ENCODE results near the gene AQP9. TPM values are rescaled to one million over a fixed set of nuclear protein-coding genes. Genes with fewer than 3 reads are reported as not detected.

AQP9 gene
- total RNA-seq, 6 experiments from 2014 or later, result 72.9 to 350 (median 156) TPM

- intact Hi-C loops (cut with DNase I), result loop anchor here in 1 of 2 donors (10.0 kb wide), 1 partner anchor 60 kb away; no protein-coding TSS in a partner anchor
- 19% methylated on average over 3 of the region's 3 CpGs for WGBS (ENCODE audit: insufficient coverage, low coverage, low lambda C conversion rate, missing lambda C conversion rate)
- H3K9me3 ChIP-seq, result no peaks in the 10 kb centered on the region
- DNase-seq (no peak), ATAC-seq (peak in 2 of 4 donors; percentile 8 to 17)
- no peaks in the 10 kb centered on the region for H3K36me3 ChIP-seq
- no peak overlapping the region for H3K4me3 ChIP-seq
- peak overlapping the region in 1 of 3 donors; percentile 4 for H3K27ac ChIP-seq
- no peak for TF ChIP-seq POLR2A (IDR thresholded peaks at IDR 0.05)
- TF ChIP-seq CTCF (IDR thresholded peaks at IDR 0.05), result no peak
- peaks cover 0 to 52% (median 23%) of the 10 kb centered on the region in 4 donors for H3K4me1 ChIP-seq
- no peaks in the 10 kb centered on the region for H3K27me3 ChIP-seq
These were observed 23.8 kb upstream of the AQP9 start for GRCh38 chr15:58114388-58114787.

DNA sequence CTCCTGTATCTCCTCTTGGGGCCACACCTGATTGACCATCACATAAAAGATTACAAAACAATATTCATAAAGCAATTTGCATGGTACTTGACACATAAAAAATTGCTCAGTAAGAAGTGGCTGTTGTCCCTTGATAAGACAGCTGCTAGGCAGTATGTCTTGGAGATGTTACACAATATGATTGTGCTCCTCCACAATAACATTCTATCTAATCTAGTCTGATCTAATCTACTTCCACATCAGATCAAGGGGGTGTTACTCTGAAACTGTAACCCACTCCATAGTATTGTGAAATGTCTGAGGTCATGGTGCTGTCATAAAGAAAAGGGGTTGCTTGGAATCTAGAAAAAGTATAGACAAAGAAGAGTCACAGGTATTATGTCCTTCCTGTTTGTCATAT lies 23.4 kb upstream of the AQP9 start:
- intact Hi-C loops (cut with DNase I), result loop anchor here in 1 of 2 donors (10.0 kb wide), 1 partner anchor 60 kb away; no protein-coding TSS in a partner anchor
- no peaks in the 10 kb centered on the region for H3K27me3 ChIP-seq
- H3K4me3 ChIP-seq, result no peak overlapping the region
- H3K9me3 ChIP-seq, result no peaks in the 10 kb centered on the region
- H3K4me1 ChIP-seq, result peaks cover 0 to 54% (median 23%) of the 10 kb centered on the region in 4 donors
- DNase-seq, result no peak
- H3K27ac ChIP-seq, result peak overlapping the region in 2 of 3 donors; percentile 4 to 19
- no peaks in the 10 kb centered on the region for H3K36me3 ChIP-seq
- no peak for ATAC-seq
- TF ChIP-seq CTCF (IDR thresholded peaks at IDR 0.05), result no peak
- TF ChIP-seq POLR2A (IDR thresholded peaks at IDR 0.05), result no peak

DNA sequence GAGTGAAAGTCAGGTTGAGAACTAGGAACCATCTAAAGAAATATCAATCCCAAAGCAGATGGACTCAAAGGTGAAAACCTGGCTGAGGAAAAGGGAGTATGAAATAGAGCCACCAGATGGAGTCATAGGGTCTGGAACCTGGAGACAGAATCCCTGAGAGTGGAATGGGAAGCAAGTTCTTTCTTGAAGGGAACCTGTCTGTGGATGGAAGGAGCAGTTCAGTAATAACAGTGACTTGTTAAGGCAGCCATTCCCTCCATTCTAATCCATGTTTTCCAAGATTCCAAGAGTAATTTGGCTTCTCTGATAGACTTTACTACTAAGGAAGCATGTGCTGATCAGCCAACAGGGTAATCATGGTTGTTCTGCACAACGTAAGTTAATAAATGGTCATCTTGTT lies 22.5 kb upstream of the AQP9 start:
- Histone ChIP-seq H3K27ac (no peak overlapping the region), H3K36me3 (no peaks in the 10 kb centered on the region), H3K27me3 (no peaks in the 10 kb centered on the region), H3K9me3 (no peaks in the 10 kb centered on the region), H3K4me1 (peaks cover 0 to 54% (median 23%) of the 10 kb centered on the region in 4 donors), H3K4me3 (no peak overlapping the region)
- DNase-seq, result no peak
- peak; percentile 62 to 79 (median 68) for ATAC-seq
- intact Hi-C loops (cut with DNase I), result loop anchor here in 1 of 2 donors (10.0 kb wide), 1 partner anchor 59 kb away; no protein-coding TSS in a partner anchor
- peak; percentile 39 to 65 (median 50) for TF ChIP-seq CTCF (IDR thresholded peaks at IDR 0.05)
- TF ChIP-seq POLR2A (IDR thresholded peaks at IDR 0.05), result no peak
- 43% methylated on average over 1 of the region's 1 CpG for WGBS (ENCODE audit: insufficient coverage, low coverage, low lambda C conversion rate, missing lambda C conversion rate)

DNA sequence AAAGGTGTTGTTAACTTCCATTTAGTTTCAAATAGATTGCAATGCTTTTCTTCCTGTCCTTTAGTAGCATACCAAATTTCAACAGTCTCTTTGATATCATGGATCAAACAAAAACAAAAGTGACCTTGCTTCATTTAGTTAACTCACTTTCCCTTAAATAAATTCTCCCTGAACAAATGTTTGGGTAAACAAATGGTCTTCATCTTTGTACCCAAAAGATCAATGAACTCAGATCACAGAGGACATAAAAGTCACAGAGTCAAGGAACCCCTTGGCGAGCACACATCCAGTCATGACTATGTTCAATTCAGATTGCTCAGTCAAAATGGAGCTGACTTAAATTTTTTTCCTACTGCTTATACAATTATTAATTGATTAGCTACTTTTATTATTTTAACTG lies 20.6 kb upstream of the AQP9 start:
- 32% methylated on average over 1 of the region's 1 CpG for WGBS (ENCODE audit: insufficient coverage, low coverage, low lambda C conversion rate, missing lambda C conversion rate)
- ATAC-seq, result peak; percentile 80 to 90 (median 85)
- peaks cover 0 to 54% (median 23%) of the 10 kb centered on the region in 4 donors for H3K4me1 ChIP-seq
- no peak overlapping the region for H3K4me3 ChIP-seq
- intact Hi-C loops (cut with DNase I), result loop anchor here in 1 of 2 donors (10.0 kb wide), 1 partner anchor 57 kb away; no protein-coding TSS in a partner anchor
- H3K27me3 ChIP-seq, result no peaks in the 10 kb centered on the region
- no peaks in the 10 kb centered on the region for H3K9me3 ChIP-seq
- no peak for TF ChIP-seq POLR2A (IDR thresholded peaks at IDR 0.05)
- TF ChIP-seq CTCF (IDR thresholded peaks at IDR 0.05), result no peak
- H3K36me3 ChIP-seq, result no peaks in the 10 kb centered on the region
- peak overlapping the region; percentile 4 to 78 (median 46) for H3K27ac ChIP-seq
- DNase-seq, result peak in 1 of 3 donors; percentile 65
